Endothelial cell of umbilical vein (primary cell): ENCODE measurements around the gene PPP1R13L.

ENCODE experiments used
- CTCF ChIP-seq, 2 donors: IDR thresholded peaks; 1 replicate in 1 of 2; 2 replicates in 1 of 2; pipeline ENCODE4 v1.5.1; 2011; ENCODE audit warnings: low read length in 2 of 2, mild to moderate bottlenecking in 2 of 2, moderate library complexity in 2 of 2, control low read depth in 1 of 2, inconsistent platforms in 1 of 2, low read depth in 1 of 2; ENCODE audit not compliant: insufficient read depth in 1 of 2; ENCODE audit errors: extremely low read depth in 1 of 2
- EZH2 ChIP-seq: IDR thresholded peaks from 2 replicates; pipeline ENCODE4 v1.6.1; 2012; ENCODE audit warnings: borderline replicate concordance, low read depth, mild to moderate bottlenecking, moderate library complexity, low read length, inconsistent platforms; ENCODE audit not compliant: severe bottlenecking
- FOS ChIP-seq: IDR thresholded peaks from 2 replicates; pipeline ENCODE4 v1.6.1; 2011; ENCODE audit warnings: mild to moderate bottlenecking, low read length, moderate library complexity, borderline replicate concordance; ENCODE audit not compliant: insufficient read depth
- JUN ChIP-seq: IDR thresholded peaks from 2 replicates; pipeline ENCODE4 v1.6.1; 2011; ENCODE audit warnings: borderline replicate concordance, low read depth; ENCODE audit not compliant: insufficient read length, insufficient read depth
- MYC ChIP-seq: IDR thresholded peaks from one replicate; pipeline ENCODE4 v1.6.1; 2011; ENCODE audit warnings: mild to moderate bottlenecking, low read depth, low read length
- POLR2A ChIP-seq: IDR thresholded peaks from 2 replicates; pipeline ENCODE4 v1.6.1; 2012; ENCODE audit warnings: low read depth, mild to moderate bottlenecking, control low read depth, low read length
- POLR2AphosphoS5 ChIP-seq: IDR thresholded peaks from 2 replicates; pipeline ENCODE4 v1.6.1; 2012; ENCODE audit warnings: low read depth, mild to moderate bottlenecking, control low read depth, low read length, moderate library complexity; ENCODE audit not compliant: insufficient read depth

GRCh38 chr19:45354241-45354842 is 50.5 kb downstream of the PPP1R13L start:
- TF ChIP-seq CTCF (IDR thresholded peaks at IDR 0.05; ENCODE audit: extremely low read depth in 1 of 2, insufficient read depth in 1 of 2, low read depth in 1 of 2, low read length in 2 of 2), result no peak
- TF ChIP-seq EZH2, result no peak
- no peak for TF ChIP-seq POLR2A
- TF ChIP-seq JUN, result no peak
- TF ChIP-seq FOS, result no peak
- TF ChIP-seq POLR2AphosphoS5, result no peak
- no peak for TF ChIP-seq MYC
